C4-2B (cell line): ENCODE data around the gene UGT1A6.

Source experiments
- CTCF ChIP-seq: fragments of 450-650 bp; conservative IDR thresholded peaks from 2 replicates; pipeline ENCODE4 v1.5.1; 2017; ENCODE audit warnings: mild to moderate bottlenecking
- ZFX ChIP-seq: fragments of 450-650 bp; IDR thresholded peaks from 2 replicates; pipeline ENCODE4 v1.6.1; 2017

- TF ChIP-seq CTCF (no peak), ZFX (no peak)
Observed at GRCh38 chr2:233706720-233707119, 14.0 kb downstream of the UGT1A6 start.
